ENCODE data around the gene SAMD4B. TPM values are rescaled to one million over a fixed set of nuclear protein-coding genes. Genes with fewer than 3 reads are reported as not detected.

SAMD4B gene
- total and polyA plus RNA-seq, 9 of the 15 experiments (the other 6 are each of a cell fraction or from before 2014, with no cell fraction given): 3.4 to 90.5 (median 38.0) TPM

DNA sequence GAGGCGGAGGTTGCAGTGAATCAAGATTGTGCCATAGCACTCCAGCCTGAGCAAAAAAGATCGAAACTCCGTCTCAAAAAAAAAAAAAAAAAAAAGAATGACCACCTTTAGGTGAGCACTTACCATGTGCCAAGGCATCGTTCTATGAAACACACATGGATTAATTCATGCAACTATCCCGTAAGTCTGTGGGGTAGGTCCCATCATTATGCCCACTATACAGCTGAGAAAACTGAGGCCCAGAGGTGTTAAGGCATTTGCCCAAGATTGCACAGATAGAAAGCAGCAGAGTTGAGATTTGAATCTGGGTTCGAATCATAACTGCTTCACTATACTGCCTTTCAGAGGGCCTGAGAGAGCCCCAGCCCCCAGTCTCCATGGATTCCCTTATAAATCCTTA lies 8.7 kb upstream of the SAMD4B start (continued):
- TF ChIP-seq ZNF239 (CRISPR knock-in tag; IDR thresholded peaks at IDR 0.05): no peak
- no peak for TF ChIP-seq SRSF7 (optimal IDR thresholded peaks at IDR 0.05; ENCODE audit: low read depth, low read length)
- no peak for TF ChIP-seq CBFB (CRISPR knock-in tag; IDR thresholded peaks at IDR 0.05)
- no peak for TF ChIP-seq PHF8 (IDR thresholded peaks at IDR 0.05; ENCODE audit: borderline replicate concordance, low read length)
- TF ChIP-seq SMARCA5 (IDR thresholded peaks at IDR 0.05): peak; percentile 70; the same call in 1 of the 2 replicates
- no peak for TF ChIP-seq TSC22D4 (tag; IDR thresholded peaks at IDR 0.05)
- TF ChIP-seq, protein P1, sequence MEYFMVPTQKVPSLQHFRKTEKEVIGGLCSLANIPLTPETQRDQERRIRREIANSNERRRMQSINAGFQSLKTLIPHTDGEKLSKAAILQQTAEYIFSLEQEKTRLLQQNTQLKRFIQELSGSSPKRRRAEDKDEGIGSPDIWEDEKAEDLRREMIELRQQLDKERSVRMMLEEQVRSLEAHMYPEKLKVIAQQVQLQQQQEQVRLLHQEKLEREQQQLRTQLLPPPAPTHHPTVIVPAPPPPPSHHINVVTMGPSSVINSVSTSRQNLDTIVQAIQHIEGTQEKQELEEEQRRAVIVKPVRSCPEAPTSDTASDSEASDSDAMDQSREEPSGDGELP (CRISPR knock-in tag; IDR thresholded peaks at IDR 0.05; ENCODE audit: borderline replicate concordance): no peak
- TF ChIP-seq, protein P2, sequence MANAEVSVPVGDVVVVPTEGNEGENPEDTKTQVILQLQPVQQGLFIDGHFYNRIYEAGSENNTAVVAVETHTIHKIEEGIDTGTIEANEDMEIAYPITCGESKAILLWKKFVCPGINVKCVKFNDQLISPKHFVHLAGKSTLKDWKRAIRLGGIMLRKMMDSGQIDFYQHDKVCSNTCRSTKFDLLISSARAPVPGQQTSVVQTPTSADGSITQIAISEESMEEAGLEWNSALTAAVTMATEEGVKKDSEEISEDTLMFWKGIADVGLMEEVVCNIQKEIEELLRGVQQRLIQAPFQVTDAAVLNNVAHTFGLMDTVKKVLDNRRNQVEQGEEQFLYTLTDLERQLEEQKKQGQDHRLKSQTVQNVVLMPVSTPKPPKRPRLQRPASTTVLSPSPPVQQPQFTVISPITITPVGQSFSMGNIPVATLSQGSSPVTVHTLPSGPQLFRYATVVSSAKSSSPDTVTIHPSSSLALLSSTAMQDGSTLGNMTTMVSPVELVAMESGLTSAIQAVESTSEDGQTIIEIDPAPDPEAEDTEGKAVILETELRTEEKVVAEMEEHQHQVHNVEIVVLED (CRISPR knock-in tag; IDR thresholded peaks at IDR 0.05): no peak
- TF ChIP-seq RUNX1 (IDR thresholded peaks at IDR 0.05; ENCODE audit: low read depth): no peak
- no peak for TF ChIP-seq GABPB1 (CRISPR knock-in tag; IDR thresholded peaks at IDR 0.05)
- TF ChIP-seq CBX3 (IDR thresholded peaks at IDR 0.05; ENCODE audit: borderline replicate concordance in 1 of 2, low read length in 2 of 2): peak in 1 of 2 experiments; percentile 35; a peak in 1 of 3 replicates
- TF ChIP-seq ZNF347 (CRISPR knock-in tag; IDR thresholded peaks at IDR 0.05; ENCODE audit: low read depth): no peak
- 0 out of 2 replicates have a peak, but pooled peaks have one; percentile 62 for TF ChIP-seq HDAC2 (IDR thresholded peaks at IDR 0.05)
- TF ChIP-seq MTA1 (IDR thresholded peaks at IDR 0.05; ENCODE audit: borderline replicate concordance): no peak
- peak; percentile 95 for TF ChIP-seq BCOR (IDR thresholded peaks at IDR 0.05)
- TF ChIP-seq, protein P3, sequence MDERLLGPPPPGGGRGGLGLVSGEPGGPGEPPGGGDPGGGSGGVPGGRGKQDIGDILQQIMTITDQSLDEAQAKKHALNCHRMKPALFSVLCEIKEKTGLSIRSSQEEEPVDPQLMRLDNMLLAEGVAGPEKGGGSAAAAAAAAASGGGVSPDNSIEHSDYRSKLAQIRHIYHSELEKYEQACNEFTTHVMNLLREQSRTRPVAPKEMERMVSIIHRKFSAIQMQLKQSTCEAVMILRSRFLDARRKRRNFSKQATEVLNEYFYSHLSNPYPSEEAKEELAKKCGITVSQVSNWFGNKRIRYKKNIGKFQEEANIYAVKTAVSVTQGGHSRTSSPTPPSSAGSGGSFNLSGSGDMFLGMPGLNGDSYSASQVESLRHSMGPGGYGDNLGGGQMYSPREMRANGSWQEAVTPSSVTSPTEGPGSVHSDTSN (CRISPR knock-in tag; IDR thresholded peaks at IDR 0.05; ENCODE audit: low read depth): no peak
- TF ChIP-seq, protein P3 (tag; conservative IDR thresholded peaks at IDR 0.05; ENCODE audit: low read depth): no peak
- TF ChIP-seq YBX1 (IDR thresholded peaks at IDR 0.05): no peak
- TF ChIP-seq KAT8 (IDR thresholded peaks at IDR 0.05; ENCODE audit: low read depth): no peak
- no peak for TF ChIP-seq PTRF (tag; IDR thresholded peaks at IDR 0.05)
- TF ChIP-seq, protein P4, sequence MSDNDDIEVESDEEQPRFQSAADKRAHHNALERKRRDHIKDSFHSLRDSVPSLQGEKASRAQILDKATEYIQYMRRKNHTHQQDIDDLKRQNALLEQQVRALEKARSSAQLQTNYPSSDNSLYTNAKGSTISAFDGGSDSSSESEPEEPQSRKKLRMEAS (CRISPR knock-in tag; IDR thresholded peaks at IDR 0.05): no peak
- TF ChIP-seq RBM25 (IDR thresholded peaks at IDR 0.05; ENCODE audit: low read depth, low read length, severe bottlenecking): peak; percentile 88
- TF ChIP-seq ZNF76 (CRISPR knock-in tag; IDR thresholded peaks at IDR 0.05; ENCODE audit: borderline replicate concordance): no peak
- TF ChIP-seq, protein P5, sequence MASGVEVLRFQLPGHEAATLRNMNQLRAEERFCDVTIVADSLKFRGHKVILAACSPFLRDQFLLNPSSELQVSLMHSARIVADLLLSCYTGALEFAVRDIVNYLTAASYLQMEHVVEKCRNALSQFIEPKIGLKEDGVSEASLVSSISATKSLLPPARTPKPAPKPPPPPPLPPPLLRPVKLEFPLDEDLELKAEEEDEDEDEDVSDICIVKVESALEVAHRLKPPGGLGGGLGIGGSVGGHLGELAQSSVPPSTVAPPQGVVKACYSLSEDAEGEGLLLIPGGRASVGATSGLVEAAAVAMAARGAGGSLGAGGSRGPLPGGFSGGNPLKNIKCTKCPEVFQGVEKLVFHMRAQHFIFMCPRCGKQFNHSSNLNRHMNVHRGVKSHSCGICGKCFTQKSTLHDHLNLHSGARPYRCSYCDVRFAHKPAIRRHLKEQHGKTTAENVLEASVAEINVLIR (CRISPR knock-in tag; IDR thresholded peaks at IDR 0.05): no peak

Measured in K562 (cell line).